GM18511 (cell line): Measurements from ENCODE around the gene FGFR2.

Source experiments
- ATAC-seq: cut with Tn5 transposase; IDR thresholded peaks from one replicate; pipeline ENCODE4 v1.9.1; 2021; ENCODE audit warnings: mild to moderate bottlenecking, moderate library complexity; ENCODE audit not compliant: unreplicated experiment

Gene FGFR2

DNA sequence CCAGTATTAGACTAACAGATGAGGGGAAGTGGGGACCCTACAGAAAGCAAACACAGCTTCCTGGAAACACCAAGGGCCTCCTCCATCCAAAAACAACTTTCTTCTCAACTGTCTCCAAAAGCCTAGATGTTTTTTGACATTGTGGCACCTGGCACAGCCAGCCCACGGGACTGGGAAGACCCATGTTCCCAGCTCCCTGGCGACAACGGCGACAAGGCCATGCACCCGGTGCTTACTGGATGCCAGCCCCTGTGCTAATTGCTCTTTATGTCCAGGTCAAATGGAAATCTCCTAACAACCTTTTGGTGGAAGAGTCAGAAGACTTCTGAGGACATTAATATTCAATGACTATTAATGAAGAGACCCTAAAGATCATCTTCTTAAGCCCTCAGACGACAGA is 7.1 kb downstream of the FGFR2 start:
- ATAC-seq, result no peak

DNA sequence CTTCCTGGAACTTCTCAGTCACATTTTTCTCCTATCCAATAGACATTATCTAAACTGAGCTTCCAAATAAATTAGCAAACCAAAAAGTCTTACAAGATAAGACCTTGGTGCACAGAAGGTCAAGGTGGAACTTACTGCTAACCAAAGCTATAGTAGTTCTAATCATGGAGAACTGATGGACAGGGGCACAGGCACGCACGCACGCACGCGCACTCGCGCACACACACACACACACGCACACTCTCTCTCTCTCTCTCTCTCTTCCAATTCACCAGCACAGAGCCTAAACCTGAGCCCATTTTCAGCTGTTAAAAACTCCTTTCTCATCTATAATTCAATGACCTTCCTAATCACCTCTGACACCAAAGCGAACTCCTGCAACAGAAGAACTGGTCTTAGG is 7.5 kb downstream of the FGFR2 start:
- ATAC-seq, result no peak

DNA sequence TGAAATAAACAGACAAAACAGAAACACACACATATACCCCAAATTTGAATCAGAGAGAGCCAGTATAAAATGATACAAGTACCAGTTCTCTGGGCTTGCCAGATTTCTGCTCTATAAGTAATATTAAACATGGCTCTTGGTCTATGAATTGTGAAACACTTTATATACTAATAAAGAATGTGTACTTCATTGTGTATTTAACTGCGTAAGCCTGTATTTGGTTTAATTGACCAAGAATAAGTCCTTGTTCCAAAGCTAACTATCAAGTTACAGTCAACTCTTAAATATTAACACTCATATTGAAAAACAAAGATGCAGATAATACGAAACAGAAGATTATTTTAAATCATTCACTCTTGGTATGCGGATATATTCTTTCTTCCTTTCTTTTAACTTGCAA is 8.7 kb downstream of the FGFR2 start:
- no peak for ATAC-seq

DNA sequence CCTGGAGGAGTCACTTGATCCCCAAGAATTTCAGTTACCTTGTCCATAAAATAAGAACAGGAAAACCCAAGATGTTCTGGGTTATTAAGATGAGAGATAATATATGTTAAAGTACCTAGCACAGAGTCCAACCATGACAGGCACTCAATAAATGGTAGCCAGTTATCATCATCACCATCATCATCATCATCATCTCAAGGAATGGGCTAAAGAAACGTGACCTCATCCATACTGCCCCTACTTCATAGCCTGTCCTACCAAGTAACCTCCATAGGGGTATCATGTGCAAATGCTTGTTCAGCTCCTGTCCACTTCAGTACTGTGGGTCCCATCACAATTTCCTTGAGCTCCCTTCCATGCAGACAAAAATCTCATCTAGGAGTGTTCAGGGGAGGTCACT is 14.4 kb downstream of the FGFR2 start:
- no peak for ATAC-seq

DNA sequence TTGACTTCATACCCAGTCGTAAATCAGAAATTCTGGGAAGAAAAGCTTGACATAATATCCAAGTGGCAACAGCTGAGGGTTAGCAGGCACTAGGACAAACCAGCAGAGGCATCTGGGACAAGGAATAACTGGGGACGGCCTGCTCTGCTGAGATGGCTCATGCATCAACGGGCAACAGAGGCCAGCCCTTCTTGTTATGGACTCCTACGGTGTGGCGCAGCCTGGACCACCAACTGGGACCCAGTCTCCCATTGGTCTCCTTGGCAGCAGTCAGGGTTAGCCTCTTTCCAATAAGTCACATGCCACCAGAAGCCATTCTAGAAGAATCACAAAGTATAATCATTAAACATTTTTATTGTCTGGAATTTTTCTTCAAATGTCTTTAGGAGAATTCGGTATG is 15.0 kb downstream of the FGFR2 start:
- ATAC-seq, result no peak

DNA sequence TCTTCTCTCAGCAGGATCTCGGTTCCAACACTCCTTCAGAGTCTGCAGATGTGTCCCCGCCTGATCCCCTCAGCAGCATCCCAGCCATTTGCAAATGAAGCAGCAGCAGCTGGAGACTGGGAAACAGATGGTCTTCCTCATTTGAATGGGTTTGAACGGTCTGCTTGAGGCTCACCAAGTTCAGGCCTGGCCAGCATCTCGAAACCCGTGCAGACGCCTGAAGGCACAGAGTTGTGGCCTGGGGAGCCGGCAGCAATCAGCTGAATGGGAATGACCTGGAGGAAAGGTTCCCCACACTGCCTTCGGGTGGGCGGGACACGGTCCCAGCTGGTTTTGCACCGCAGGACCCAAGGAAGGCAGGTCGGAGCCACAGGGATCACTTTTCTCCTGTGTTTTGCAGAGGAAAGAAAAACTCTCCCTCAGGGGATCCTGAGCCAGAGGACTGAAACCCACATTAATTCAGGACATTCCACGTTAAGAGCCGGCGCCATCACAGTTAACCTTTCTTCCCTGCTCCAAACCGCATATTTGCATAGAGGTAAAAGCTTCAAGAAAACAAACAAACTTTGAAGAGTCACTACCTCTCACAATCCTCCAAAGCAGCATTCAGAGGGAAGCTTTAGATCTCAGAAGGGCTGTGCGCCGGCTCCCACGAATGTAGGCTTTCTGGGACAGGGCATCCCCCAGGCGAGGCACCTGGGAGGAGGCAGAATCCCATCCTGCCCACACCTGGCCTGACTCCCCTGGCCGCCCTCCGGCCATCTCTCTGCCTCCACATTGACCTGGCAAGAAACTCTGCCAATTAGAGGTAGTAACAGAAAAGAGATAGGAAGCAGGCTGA is 17.7 kb downstream of the FGFR2 start:
- no peak for ATAC-seq

DNA sequence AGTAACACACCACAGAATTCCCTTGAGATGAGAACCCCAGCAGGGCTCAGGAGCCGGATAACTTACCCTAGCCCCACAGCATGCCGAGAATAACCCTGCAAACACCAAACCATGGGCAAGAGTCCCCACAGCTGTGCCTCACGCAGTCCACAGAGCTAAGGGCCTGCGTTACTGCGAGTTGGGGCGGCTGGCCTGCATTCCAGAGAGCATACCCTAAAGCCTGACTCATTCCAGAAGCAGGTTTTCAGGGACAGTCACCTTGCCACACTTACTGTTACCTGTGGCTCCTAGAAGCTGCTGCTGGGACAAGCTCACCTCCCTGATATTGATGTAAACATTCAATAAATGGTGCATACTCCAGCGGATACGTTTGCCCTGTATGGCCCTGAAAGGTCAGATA is 18.6 kb downstream of the FGFR2 start:
- ATAC-seq, result no peak

DNA sequence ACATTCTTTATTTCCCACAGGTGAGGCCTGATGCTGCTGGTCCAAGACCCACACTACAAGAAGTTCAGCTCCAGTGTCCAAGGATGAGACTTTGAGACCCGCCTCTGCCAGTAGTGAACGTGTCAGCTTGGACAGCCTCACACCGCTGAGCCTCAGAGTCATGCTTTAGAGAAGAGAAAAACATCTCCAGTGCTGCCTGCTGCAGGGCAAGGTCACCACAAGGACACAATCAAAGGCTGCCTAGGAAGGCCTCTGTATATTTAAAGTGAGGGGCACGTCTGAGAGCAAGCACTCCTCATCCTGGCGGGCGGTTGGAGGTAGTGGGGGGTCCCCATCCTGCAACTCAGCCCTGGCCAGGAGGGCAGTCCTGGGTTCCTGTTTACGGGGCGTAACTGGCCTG is 19.3 kb downstream of the FGFR2 start:
- no peak for ATAC-seq

DNA sequence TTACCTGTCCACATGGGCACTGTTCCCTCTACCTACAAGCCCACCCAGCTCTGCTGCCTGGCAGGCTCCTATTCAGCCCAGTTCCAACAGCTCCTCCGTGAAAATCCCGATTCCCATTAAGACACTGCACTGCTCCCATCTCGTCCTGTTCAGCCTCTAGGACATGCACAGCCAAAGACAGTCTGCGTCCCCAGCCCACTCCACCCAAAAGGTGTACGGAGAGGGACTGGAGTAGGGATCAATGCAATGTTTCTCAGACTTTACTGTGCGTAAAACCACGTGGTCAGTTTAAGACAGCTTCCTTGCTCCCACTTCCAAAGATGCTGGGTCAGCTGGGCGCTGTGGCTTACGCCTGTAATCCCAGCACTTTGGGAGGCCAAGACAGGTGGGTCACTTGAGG is 19.9 kb downstream of the FGFR2 start:
- no peak for ATAC-seq

DNA sequence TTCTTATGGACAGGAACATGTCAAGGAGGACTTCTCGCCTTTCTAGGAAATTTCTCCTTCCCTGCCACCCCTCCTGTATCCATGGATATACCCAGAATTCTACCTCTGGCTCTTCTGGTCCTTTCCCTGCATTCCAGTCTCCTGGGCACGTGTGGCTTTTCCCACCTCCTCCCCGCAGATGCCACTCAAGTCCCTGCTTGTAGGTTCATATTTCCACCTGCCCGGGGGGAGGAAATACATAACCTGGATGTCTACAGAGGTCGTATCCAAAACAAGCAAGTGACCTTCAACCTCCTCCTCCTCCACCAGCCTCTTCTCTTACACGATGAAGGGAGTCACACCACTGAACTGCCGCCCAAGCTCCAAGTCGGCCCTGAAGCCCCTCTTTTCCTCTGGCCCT is 20.7 kb downstream of the FGFR2 start:
- ATAC-seq, result no peak

DNA sequence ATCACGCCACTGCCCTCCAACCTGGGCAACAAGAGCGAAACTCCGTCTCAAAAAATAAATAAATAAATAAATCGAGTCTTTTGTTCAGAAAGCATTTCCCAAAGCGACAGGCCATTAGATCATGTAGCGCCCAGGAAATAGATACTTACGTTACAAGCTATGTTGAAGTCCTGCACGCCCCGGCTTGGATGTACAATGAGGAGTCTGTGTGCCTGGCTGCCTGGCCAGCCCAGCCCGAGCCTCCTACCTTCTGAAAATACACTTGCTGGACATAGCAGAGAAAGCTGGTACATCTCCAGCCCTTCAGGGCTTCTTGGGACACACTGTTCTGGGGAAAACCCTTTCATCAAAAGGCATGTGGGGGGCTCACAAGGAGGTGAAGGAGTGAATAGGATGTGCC is 22.1 kb downstream of the FGFR2 start:
- no peak for ATAC-seq

DNA sequence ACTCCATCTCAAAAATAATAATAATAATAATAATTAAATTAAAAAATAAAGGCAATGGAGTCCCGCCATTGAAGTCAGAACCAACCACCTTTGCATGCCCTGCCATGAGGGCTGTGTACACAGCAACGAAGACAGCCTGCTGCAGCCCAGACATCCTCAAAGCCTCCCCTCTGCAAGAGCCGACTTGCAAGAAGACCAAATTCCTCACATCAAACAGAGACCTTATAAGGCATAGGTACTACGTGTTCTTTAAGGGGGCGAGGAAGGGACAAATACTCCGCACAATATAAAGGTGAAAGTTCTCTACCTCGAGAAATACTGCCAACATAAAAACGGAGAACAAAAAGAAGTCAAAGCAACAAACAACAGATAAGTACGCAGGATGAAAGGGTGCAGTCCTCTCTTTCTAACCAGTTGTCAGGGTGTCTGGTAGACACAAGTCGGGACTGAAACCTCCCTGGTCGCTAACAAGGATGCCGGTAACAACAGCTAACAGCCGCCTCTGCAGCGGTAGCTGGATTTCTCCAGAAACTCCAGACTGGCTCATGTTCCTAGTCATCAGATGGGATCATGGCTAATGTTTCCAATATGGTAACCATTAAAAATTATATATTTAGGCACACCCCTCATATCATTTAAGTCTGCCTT is 23.6 kb downstream of the FGFR2 start:
- ATAC-seq, result no peak

DNA sequence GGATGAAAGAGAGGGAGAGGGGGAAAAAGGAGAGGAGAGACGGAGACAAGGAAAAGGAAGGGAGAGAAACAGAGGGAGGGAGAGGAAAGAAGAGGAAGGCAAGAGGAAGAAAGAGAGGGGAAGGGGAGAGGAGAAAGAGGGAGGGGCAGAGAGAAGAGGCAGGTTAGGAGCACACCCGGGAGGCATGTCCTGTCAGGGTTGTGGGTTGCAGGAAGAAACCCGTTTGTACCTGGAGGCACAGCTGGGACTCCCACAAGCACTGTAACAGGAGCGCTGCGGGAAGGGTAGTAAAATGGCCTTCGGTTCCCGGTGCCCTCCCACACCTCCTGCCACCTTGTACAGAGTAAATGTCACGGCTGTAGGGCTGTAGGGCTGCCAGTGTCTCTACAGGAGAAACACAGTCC is 24.7 kb downstream of the FGFR2 start:
- no peak for ATAC-seq

DNA sequence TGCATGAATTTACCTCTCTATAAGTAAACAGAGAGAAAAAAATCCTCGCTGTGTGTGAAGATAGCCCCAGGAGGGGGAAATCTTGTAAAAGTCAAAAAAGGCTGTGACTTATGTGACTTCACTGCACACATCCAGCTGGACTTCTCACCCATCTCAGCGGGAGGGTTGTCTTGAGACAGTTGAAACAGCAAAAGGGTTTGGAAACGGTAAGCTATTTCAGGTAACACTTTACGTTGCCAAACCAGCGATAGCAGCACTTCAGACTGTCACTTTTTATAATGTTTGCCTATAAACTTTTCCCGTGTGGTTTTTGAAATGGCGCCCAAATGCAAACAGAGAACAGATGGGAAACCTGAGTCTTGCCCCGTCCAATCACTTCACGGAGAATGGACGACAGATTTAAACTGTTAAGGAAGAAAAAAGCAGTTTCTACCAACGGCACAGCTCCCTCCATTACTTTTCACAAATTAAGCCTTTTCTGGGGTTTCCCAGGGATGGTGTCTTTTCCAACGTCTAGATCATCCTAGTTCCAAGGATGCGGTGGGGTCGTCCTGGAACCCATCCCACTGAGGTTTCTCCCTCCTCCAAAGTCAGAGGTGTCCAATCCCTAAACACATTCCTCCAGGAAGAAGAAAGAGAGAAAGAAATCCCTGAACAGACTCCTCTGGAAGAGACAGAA is 25.2 kb downstream of the FGFR2 start:
- ATAC-seq, result no peak

DNA sequence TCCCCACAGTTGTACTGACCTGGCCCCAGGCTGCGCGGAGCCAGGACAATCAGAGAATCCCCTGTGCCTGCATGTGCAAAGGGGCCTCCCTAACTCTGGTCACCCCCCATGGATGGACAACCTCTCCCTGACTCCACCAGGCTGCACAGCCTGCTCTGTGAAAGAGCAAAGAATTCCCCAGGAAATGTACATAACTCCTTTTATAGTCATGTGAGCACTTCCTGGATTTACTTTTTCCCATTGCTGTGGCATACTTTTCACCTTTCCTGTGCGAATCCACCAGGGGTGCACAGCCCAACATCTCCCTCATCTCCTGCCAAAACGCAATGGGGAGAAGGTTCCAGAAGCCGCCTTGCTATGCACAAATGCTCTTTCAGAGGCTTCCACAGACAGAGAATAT is 27.9 kb downstream of the FGFR2 start:
- no peak for ATAC-seq

DNA sequence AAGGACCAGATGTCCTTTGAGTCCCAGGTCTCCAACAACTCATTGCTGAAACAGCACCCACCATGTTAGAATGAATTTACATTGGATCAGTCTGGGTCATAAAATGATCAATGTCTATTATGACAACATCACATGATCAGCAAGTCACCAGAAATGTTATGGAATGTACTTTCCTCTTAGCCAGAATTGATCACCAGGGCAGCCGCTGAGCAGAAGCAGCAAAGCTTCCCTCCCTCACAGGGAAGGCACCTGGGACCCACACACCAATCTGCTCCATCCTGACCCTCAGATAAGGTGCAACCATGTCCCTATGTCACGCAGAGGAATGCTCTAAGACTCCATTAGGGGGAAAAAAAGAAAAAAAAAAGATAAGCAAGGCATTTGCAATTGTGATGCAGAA is 30.0 kb downstream of the FGFR2 start:
- ATAC-seq, result no peak

DNA sequence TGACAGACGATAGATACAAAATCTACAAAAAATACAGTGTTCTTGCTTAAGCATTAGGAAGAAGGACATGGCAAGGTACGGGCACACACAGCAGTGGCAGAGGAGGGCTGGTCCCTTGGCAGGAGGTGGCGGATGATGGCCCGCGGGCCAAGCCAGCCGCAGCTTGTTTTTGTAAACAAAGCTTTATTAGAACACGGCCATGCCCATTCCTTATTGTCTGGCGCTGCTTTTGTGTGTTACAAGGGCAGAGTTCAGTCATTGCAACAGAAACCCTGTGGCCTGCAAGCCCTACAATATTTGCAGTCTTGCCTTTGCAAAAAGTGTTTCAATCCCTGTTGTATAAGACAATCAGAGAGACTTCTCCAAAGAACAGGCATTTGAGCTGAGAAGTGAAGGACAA is 30.7 kb downstream of the FGFR2 start:
- no peak for ATAC-seq

DNA sequence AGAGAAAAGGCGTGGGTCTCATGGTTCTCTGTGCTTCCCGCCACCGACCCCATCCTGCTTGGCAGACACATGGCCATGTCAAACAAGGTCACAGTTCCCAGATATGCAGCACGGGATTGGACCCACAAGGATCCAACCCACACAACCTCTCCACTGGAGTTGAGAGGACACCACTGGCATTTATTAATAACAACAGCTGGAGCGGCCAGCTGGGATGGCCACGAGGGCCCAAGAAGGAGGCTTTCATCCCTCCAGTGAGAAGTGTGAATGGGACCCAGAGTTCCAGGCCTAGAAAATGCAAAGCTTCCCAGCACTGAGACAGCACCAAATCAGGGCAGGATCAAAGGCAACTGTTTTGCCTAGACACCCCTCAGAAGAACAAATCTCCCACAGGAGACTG is 31.5 kb downstream of the FGFR2 start:
- no peak for ATAC-seq

DNA sequence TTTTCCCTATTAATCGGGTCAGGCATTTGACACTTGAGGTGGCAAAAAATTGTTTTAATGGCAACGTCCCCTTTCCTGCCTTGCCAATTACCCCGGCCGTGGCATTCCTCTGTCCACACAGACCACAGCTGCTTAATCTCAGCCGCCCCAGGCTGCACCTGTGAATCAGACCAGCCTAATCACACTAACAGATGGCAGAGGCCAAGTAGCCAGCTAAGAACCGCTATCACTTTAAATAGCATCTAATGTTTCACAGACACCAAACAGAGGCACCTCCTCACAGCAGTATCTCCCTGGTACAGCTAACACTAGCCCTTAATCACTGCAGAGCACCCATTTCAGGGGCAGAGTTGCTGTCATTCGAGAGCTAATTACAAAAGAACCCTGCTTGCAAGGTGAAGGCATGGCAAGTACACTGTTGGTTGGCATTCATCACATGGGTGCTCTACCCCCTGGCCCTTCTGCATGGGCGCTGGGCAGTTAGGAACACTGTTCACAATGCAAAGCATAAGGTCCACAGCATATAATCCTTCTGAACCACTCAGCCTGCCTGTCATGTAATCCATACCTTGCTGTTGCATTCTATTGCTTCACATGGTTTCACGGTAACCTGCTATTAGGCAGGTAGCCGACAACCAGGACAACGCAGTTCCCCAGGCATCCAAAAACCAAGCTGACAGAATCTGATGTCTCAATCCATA is 38.8 kb downstream of the FGFR2 start:
- ATAC-seq, result no peak

DNA sequence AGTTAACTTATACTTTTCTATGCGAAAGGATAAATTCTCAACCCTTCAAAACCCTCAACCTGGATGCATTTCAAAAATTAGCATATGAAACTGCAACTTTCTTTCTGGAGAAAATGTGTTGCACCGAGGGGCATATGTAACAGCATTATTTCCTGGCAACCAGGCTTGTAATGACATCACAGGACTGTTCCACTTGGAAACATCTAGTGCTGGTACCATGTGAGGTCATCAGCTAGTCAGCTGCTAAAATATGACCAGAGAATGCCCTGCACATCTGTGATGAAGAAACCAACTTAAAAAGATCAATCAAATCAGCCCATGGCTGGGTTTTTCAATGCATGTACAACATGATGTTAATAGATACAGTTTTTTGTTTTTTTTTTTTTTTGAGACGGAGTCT is 40.0 kb downstream of the FGFR2 start:
- ATAC-seq, result no peak

DNA sequence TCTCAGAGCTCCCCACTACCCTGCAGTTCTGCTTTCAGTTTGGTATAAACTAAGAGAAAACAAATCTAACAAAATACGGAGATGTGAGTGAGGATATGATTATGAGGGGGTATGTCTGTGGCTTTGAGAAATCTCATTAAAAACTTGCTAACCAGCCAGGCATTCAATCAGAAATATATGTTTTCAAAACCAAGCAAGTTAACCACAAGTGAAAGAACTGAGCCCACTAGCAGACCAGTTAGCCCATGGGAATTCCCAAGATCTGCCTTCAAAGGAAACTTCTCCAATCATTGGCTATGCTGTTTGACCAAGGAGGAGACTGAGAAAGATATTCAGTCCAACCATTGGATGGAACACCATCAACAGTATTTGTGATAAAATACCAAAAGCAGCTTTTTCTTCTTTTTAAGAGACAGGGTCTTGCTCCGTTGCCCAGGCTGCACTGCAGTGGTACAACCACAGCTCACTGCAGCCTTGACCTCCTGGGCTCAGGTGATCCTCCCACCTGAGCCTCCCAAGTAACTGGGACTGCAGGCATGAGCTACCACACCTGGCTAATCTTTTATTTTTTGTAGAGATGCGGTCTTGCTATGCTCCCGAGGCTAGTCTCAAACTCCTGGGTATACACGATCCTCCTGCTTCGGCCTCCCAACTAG is 41.2 kb downstream of the FGFR2 start:
- no peak for ATAC-seq
